OCI-LY3 (cell line): ENCODE measurements around the gene TNFRSF21.

ENCODE experiments used
- EZH2phosphoT487 ChIP-seq: fragments of 200-600 bp; shearing (Covaris generic); IDR thresholded peaks from 2 replicates; pipeline ENCODE4 v1.6.1; 2018; ENCODE audit warnings: antibody characterized with exemption, mixed run types, low read depth
- TF ChIP-seq, protein P1 (sequence below): fragments of 200-600, 300-600 bp; sonication (generic); IDR thresholded peaks from 2 replicates; pipeline ENCODE4 v1.5.1; 2014; ENCODE audit warnings: antibody characterized with exemption, low read length, low read depth

DNA sequence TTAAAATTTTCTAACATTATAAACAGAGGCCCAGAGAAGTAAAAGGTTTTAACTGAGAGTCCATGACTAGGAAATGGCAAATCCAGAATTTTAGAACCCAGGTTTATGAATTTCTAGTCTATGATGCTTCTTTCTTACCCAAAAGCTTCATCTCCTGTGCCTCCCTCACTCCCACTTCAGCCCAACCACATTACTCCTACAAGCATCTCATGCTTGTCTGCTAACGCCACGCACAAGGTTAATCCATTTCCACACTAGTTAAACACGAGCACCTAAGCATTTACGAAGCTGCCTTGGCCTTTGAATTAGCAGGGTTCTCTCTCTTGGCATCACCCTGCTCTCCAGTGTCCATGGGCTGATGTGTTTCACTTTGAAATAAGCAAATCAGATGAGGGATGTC lies 32.0 kb downstream of the TNFRSF21 start:
- TF ChIP-seq, protein P1, sequence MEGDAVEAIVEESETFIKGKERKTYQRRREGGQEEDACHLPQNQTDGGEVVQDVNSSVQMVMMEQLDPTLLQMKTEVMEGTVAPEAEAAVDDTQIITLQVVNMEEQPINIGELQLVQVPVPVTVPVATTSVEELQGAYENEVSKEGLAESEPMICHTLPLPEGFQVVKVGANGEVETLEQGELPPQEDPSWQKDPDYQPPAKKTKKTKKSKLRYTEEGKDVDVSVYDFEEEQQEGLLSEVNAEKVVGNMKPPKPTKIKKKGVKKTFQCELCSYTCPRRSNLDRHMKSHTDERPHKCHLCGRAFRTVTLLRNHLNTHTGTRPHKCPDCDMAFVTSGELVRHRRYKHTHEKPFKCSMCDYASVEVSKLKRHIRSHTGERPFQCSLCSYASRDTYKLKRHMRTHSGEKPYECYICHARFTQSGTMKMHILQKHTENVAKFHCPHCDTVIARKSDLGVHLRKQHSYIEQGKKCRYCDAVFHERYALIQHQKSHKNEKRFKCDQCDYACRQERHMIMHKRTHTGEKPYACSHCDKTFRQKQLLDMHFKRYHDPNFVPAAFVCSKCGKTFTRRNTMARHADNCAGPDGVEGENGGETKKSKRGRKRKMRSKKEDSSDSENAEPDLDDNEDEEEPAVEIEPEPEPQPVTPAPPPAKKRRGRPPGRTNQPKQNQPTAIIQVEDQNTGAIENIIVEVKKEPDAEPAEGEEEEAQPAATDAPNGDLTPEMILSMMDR, result no peak
- TF ChIP-seq EZH2phosphoT487, result no peak
